ENCODE measurements around the gene ALK. TPM values are rescaled to one million over a fixed set of nuclear protein-coding genes. Genes with fewer than 3 reads are reported as not detected.
"Not testable (repeated sequence)": the region's sequence is repeated elsewhere in the genome, so short reads cannot be mapped to it uniquely, and the experiment has no call there.

Gene ALK
- total RNA-seq, 1 experiment from 2014 or later = 0.26 TPM

DNA sequence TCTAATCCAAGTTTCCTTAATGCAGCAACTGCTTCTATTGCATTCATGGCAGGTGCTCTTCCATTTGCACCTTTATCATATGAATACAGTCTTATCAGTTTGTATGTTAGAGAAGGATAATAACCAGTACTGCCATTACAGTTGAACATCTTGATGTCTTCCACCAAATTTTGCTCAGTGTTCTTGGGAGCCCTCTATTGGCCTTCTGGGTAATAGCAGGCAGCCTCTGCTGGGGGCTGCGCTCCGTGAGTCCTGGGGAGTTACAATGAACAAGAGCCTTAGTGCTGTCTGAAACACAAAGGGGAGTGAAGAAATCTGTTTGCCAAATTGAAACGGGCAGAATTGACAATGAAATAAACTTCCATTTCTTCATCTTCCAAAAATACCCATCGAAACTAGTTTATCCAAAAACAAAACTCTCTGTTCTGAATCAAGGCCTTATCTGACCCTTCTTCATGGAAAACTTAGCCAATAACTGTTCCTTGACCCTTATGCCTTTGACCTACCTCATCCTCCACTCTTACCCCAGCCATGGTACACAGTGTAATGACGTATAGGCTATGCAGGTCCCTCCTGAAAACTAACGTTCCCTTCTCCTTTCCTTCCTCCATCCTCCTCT, 79.9 kb downstream of the ALK start:
- DNase-seq (ENCODE audit: low spot score) = peak; percentile 25

DNA sequence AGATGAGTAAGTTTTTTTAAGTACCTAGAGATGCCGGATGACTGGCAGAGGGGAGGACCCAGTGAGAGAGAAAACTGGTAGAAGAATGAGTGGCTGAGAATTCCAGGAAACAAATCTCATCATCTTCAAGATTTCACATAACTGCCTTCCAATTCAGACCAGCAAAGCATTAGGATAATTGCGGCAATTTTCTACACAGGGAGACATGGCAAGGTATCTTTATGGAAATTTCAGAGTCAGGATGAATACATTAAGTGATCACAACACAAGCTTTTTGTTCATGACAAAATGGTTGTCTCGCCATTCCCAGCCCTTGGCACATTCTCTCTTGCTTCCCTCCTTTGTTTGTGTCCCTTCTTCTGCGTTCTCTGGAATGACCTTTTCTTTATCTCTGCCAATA, 82.1 kb downstream of the ALK start:
- DNase-seq (ENCODE audit: low spot score) = no peak

DNA sequence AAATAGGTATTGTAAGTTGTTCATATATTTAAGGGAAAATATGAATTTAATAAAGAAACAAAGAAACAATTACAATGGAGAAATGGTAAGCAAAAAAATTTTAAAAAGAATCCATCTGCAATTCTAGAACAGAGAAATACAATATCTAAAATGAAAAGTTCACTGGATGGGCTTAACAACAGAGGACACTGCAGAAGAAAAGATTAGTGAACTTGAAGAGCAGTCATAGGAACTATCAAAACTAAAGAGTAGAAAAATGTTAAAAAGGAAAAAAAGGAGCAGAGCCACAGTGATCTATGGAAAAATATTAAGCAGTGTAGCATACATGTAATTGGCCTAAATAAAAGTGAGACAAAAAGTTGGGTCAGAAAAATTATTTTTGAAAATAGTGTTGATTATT, 83.5 kb downstream of the ALK start:
- DNase-seq (ENCODE audit: low spot score) = no peak

DNA sequence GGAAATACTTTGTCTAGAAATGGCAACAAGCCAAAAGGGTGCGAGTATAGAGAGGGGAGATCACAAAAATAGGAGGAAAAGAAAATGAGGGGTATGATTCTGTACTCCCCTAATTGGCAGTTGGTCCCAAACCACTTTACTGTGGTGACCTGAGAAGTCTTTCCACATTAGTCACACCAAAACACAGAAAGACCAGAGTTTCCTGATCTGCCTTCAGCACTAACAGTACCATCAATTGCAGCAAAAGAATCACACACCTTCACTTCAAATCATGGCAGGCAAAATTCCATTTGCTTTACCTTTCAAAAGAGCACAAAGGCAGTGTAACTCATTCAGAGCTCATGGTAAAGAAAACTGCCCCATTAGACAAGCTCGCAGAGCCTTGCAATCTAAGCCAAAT, 86.8 kb downstream of the ALK start:
- DNase-seq (ENCODE audit: low spot score) = no peak

DNA sequence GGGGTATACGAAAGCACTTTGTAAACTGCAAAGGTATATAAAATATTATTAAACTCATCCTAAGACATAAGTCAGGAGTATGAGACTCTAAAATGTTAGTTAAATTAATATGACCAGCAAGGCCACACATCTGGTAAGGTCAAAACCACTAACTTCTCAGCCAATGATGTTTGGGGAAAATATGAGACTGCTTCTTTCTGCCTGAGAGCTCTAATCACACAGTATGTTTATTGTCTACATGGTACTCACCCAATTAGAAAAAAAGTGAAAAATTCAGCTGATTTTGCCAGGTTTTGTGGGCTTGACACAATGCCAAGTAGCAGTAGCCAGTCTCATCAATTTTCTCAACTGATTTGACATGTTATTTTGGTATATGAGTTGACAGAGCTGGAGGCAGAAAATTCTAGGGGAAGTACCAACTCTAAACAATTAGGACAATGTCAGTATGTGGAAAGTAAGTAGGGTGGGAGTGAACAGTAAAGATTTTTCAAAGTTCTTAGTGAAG, 87.3 kb downstream of the ALK start:
- DNase-seq (ENCODE audit: low spot score) = no peak

DNA sequence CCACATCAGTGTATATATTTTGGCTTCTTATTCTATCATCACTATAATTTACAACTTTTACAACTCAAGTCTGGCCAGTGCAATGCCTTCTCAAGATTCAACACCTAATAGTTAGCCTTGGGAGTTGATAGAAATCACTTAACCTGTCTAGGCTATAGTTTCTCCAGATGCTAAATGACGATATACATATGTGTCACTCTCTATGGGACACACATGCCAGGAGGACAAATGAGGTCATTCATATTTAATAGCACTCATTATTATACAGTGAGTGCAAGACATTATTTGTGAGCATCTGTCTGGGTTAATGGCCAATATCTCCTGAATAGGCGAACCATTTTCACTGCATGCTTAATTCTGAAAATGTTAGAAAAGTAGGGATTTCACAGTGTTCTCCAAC, 89.8 kb downstream of the ALK start:
- no peak for DNase-seq (ENCODE audit: low spot score)

DNA sequence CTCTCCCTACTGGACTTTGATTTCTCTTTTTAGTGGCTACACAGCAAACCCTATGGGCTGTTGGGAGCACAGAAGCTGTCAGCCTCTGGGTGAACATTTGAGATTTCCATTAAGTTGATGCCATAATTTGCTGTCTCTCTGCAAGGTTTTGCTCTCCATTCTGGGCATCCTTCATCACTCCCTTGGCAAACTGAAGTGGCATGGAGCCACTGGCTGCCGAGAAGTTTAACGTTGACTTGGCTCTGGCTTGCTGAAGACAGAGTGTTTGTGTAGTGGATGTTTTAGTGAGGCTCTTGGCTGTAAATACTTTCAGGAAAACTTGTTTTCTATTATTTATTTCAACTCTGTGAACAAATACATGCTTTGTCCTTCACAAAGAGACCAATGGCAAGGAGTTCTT, 91.5 kb downstream of the ALK start:
- no peak for DNase-seq (ENCODE audit: low spot score)

DNA sequence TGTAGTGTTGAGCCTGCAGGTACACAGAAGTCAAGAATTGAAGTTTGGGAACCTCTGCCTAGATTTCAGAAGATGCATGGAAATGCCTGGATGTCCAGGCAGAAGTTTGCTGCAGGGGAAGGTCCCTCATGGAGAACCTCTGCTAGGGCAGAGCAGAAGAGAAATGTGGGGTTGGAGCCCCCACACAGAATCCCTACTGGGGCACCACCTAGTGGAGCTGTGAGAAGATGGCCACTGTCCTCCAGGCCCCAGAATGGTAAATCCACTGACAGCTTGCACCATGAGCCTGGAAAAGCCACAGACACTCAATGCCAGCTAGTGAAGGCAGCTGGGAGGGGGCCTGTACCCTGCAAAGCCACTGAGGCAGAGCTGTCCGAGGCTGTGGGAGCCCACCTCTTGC, 97.2 kb downstream of the ALK start:
- not testable (repeated sequence) for DNase-seq (ENCODE audit: low spot score)

DNA sequence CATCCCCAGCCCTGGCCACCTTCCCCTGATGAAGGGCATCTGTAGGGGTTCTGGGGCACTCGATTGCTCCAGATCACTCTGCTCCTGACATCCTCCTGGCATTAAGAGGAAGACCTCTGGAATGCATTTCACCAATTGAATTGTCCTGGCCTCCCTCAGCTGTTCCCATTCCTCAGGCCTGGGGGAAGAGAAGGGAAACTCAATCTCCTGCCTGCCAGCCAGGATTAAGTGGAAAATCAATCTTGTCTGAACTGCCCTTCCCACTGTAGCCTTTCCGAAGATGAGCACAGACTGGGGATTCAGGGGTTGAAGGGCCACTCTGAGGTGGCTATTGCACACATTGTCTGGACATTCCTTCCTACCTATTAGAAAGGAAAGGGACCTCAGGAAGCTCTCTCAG, 99.8 kb downstream of the ALK start:
- DNase-seq (ENCODE audit: low spot score) = no peak

DNA sequence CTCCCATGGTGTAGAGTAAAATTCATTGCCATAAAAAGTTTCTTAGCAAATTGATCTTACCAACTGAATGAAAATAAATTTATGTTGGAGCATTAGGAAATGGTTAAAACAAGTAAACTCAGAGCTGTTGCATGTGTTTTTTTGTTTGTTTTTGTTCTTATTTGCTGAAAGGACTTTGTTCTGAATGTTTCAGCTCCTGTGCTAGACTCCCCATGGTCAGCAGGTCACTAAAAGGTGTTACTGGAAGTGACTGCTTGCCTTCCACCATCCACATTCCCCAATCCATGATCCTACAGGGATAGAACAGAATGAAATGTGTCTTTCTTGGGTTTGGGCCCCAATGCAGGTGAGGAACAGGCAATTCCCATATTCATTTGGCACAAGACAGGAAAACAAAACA, 101.8 kb downstream of the ALK start:
- DNase-seq (ENCODE audit: low spot score) = no peak

DNA sequence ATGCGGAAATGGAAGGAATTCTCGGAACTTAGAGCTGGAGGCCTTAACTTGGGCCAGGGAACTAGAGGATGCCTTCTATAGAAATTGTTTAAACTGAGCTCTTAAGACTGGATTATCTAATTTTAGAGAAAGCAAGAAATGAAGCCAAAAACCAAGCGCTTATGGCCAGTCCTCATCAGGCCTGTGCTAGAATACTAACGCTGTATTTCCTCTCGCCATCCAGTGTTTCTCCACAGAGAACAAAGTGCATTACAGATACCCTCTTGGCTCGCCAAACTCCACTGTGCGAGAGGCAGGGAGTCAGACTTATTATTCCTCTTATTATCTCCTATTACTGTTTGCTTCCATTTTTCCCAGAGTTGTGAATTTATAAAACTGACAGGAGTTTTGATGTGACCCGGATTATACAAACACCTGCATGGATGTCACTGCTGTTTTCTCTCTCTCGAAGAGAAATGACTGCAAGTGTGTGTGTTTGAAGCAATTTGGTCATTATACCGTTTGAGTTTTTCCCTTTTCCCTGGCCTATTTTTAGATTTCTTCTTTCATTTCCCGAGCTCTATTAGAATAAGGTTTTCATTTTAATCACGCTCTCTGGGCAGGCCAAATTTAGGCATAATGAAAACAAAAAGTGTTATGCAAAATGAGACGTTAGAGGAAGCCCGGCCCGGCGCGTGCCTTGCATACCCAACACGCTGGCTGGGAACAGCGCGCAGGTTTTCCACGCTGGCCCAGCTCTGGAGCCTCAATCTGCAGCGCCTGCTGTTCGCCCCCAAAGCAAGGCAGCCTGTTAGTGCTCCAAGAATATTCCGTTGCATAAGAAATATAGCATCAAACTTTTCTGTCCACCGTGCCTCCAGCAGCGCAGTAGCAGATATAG, 103.3 kb downstream of the ALK start:
- no peak for DNase-seq (ENCODE audit: low spot score)

DNA sequence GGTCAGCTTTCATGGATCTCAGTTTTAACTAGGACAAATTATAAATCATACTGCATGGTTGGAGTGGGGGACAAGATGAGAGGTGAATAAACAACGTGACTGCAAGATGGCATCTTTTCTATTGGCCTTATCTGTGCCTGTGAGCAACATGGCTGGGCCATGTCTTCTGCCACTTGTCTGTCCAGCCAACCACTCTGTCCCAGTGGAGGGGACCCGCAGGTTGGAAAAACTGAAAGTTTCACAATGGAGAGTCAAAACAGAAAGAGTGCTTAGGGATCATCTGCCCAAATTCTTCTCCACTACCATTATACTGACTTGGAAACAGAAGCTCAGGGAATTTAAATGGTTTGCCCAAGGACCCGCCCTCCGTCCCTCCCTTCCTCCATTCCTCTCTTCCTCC, 104.1 kb downstream of the ALK start:
- DNase-seq (ENCODE audit: low spot score) = no peak

DNA sequence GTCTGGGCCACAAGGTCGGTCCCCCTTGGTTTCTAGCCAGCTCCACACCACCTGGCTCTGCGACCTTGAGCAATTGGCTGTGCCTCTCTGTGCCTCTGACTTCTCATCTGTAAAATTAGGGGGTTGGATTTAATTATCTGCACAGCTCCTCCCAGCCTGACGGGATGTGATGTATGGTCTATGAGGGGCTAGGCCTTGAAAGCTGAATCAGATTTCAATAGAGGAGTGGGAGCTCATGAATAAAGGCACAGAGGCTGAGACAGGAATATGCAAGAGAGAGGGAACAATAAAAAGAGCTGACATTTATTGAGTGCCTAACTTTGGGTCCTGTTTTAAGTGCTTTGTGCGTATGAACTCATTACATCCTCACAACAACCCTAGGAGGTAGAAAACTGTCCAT, 104.7 kb downstream of the ALK start:
- DNase-seq (ENCODE audit: low spot score) = no peak

DNA sequence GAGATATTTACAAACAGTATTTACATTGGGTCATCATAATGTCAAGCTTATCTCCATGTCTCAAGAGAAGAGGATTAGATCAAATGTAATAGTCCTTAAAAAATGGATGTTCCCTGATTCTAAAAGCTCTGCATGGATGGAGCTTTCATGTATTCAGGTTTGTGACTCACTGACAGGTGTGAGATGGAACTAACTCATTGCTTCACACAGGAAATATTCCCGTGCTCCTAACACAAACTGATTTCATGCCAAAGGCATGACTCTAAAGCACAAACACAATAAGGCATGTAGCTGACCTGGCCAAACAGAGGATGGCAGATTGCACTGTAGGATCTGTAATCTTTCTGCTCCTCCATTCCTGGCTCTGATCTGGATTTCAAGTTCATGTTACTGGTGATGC, 110.0 kb downstream of the ALK start:
- DNase-seq (ENCODE audit: low spot score) = no peak

DNA sequence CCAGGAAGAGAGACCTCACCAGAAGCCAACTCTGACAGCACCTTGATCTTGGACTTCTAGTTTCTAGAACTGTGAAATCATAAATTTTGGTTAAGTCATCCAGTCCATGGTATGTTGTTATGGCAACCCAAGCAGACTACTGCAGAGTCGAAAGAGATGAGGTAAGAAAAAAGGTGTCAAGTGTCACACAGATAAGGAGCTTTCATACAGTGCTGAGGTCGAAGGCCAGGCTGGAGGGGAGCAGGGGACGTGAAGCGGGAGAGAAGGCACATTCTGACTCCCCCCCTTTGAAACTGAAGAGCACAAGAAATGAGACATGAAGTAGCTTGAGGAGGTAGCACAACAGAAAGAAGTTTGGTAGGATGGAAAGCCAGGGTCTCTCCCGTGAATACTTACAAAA, 110.4 kb downstream of the ALK start:
- DNase-seq (ENCODE audit: low spot score) = no peak

DNA sequence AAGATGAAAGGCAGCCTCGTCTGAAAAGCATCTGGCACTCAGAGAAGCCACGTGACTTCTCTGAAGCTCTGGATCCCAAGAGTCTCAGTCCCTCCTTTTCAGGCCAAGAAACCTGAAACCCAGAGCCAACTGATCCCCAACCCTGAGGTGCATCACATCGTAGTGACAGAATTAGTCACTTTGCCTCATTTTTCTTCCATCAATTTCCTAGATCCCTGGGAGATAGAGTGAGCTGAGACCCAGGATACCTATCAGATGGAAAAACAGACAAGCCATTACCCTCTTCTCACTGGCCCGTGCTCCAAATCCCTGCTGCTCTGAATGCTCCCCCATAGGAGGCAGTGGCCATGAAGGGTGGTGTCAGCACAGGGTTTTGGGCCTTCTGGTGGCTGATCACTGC, 113.1 kb downstream of the ALK start:
- DNase-seq (ENCODE audit: low spot score) = no peak

DNA sequence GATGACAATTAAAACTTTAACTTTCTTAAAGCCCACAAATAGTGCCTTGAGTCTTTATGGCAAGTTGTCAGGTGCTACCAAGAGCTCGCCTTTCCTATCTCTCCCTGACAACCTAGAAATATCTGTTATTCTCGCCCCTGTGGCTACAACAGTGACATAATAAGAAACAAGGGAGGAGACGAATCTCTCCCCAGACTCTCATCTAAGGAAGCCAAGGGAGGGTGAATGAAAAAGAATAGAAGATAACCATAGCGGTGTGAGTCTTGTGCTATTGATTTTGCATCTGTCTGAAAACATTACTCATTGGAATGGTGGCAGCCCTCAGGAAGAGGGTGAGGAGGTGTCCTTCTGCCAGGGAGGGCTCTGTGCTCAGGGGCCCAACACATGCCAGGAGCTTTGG, 114.3 kb downstream of the ALK start:
- no peak for DNase-seq (ENCODE audit: low spot score)

DNA sequence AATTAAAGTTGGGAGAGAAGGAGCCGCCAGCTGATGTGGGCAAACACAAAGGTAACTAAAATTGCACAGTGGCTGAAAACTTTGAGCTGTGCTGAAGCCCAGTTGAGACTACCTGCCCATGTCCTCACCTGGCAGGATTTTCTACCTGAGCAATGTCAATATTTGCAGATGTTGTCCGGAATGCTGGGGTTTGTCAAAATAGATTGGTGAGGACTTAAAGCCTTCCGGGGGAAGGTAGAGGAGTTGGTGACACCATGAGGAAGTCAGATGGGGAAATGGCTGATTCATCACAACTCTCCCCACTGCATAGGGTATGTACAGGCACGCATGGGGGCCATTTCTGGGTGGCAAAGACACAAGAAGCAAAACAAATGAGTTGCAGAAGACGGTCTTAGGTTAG, 114.9 kb downstream of the ALK start:
- no peak for DNase-seq (ENCODE audit: low spot score)

DNA sequence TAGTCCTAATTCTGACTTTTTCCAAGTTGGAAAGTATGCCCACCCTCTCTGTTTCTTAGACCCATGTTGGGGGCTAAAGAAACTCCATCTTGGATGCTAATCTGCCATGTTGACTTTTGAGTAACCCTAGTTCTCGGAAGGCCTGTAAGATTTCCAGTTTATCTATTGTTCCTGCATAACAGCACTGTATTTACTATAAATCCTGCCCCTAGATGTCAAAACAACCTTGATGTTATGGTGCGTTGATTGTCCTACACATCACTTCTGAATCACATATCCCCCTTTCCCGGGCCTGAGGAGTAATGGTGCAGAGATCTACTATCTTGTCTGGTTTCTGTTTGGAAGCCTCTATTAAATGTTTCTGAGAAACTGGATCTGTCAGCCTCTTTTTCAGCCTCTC, 116.7 kb downstream of the ALK start:
- no peak for DNase-seq (ENCODE audit: low spot score)

DNA sequence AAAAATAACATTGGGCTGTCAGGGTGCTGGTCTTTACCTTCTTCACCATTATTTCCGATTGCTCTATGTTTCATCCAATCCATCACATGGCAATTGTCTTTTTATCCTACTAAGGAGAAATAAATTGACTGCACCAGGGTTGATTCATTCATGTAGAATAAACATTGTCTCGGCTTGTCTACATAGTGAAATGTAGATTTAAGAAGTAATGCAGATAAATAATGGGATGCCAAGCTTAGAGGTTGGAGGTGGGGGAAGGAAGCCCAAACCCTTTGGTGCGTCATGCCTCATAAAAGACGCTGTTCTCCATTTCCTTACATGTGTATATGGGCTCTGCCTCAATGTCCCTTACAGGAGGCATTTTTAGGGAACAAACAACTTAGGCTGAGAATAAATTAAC, 117.8 kb downstream of the ALK start:
- no peak for DNase-seq (ENCODE audit: low spot score)

DNA sequence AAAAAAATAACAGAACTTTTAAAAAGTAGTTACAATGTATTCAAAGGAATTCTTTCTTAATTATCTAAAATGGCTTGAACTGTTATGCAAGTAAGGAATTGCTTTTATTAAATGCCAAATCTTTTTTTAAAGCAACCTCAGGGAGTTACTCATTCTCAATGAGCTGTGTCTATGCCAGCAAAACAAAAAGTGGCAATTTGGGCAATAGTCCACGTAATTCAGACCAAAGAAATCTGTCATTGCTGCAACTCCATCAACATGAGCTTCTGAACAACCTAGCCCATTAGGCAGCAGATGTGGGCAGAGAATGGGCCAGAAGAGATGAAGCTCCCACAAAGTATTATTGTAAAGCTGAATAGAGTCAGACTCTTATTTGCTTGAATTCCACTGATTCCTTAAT, 118.4 kb downstream of the ALK start:
- no peak for DNase-seq (ENCODE audit: low spot score)

DNA sequence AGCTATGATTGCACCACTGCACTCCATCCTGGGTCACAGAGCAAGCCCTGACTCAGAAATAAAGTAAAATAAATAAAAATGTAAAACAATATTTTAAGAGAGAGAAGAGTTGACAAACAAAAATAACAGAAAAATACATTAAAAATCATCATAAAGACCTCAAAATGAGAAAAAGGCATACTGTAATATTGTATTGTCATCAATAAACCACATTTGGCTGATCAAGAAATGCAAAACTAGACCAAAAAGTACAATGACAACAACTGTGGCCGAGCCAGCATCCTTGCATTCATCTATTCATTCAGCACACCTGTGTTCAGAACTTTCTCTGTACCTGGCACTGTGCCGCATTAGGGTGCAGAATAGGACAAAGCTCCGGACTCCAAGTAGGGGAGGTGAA, 121.8 kb downstream of the ALK start:
- DNase-seq (ENCODE audit: low spot score) = no peak

DNA sequence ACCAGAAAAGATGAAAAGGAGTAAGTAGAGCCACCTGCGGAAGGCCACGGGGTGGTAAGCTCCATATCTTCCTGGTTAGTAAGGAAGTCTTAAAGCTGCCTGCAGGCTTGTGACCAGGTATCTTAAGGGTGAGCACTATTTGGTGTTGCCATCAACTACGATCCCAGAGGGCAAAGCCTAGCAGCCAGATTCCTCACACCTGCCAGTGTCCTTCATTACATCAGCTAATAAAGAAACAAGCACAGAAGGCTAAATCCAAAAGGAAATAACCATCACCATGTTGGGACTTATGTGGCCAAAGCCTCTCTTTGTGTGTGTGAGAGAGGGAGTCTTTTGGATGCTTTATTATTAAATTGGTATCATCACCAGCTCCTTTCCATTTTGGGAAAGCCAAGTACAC, 123.5 kb downstream of the ALK start:
- no peak for DNase-seq (ENCODE audit: low spot score)

DNA sequence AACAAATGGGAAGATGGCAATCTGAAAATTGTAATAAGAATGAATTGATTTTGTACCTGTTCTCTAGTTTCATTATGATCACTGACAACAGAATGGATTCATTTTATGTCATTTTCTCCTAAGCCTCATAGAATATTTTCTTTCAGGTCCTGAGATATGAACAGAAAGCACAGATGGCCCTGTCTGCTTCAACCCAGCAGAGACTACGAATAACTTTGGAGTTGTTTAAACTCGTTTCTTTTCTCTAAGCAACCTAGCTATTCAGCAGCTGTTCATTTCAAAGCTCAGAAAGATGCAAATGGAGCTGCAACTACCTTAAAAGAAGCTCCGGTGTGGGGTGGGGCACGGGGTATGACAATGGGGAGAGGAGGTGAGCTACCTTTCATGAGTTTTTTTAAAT, 124.9 kb downstream of the ALK start:
- DNase-seq (ENCODE audit: low spot score) = no peak

Data from A172 (cell line).